Endothelial cell of umbilical vein (primary cell): Measurements from ENCODE around the gene ADIPOR2. TPM values are rescaled to one million over a fixed set of nuclear protein-coding genes. Genes with fewer than 3 reads are reported as not detected.

ENCODE experiments used
- BruUV-seq: library from RNA; stranded (reverse); fragments of 400-500 nt; replicated peaks from 2 replicates; lab custom pipeline; 2021; lab: Mats Ljungman, UMichigan
- CTCF ChIA-PET: fragments of 300-600, 350-600 bp; sonication (Branson Sonifier 250); formaldehyde crosslinking; loops from one replicate; lab custom pipeline; 2021; ENCODE audit warnings: antibody characterized with exemption, inconsistent platforms; lab: Charles Lee
- POLR2A ChIA-PET: fragments of 300-600, 350-600 bp; sonication (Branson Sonifier 250); formaldehyde crosslinking; loops from one replicate; lab custom pipeline; 2021; ENCODE audit warnings: antibody characterized with exemption, inconsistent platforms; lab: Charles Lee
- DNase-seq: peaks from one replicate; pipeline ENCODE4 v3.0.0-alpha.2; 2011; ENCODE audit warnings: low read depth, low spot score
- FAIRE-seq: peaks from 2 replicates; lab custom pipeline; 2011; peaks lifted over from hg19 to GRCh38; lab: Jason Lieb, UNC
- H2AFZ ChIP-seq: 2 replicates; pipeline ENCODE4 v1.6.0; 2012; ENCODE audit warnings: low read depth, low read length, control low read depth, inconsistent platforms
- H3K27ac ChIP-seq: 2 replicates; pipeline ENCODE4 v1.5.1; 2011; ENCODE audit warnings: low read depth, mild to moderate bottlenecking, control low read depth, low read length, moderate library complexity; ENCODE audit not compliant: insufficient read depth
- H3K27me3 ChIP-seq, 2 experiments: 2 replicates each; pipeline versions ENCODE4 v1.6.0 to v1.6.1; 2011; ENCODE audit warnings: low read length in 2 of 2, mixed read lengths in 1 of 2; ENCODE audit not compliant: control insufficient read depth in 2 of 2, insufficient read depth in 2 of 2
- H3K36me3 ChIP-seq, 2 experiments: 2 replicates in 1 of 2; 3 replicates in 1 of 2; pipeline ENCODE4 v1.5.1; 2011; ENCODE audit warnings: low read length in 2 of 2, mild to moderate bottlenecking in 1 of 2, moderate library complexity in 1 of 2; ENCODE audit not compliant: control insufficient read depth in 2 of 2, insufficient read depth in 2 of 2; ENCODE audit errors: extremely low read depth in 1 of 2
- H3K4me1 ChIP-seq: 3 replicates; pipeline ENCODE4 v1.5.1; 2011; ENCODE audit warnings: mild to moderate bottlenecking, low read length; ENCODE audit not compliant: control insufficient read depth, insufficient read depth; ENCODE audit errors: extremely low read depth
- H3K4me2 ChIP-seq: 2 replicates; pipeline ENCODE4 v1.6.1; 2011; ENCODE audit warnings: low read length, control low read depth, mixed read lengths; ENCODE audit not compliant: insufficient read depth
- H3K4me3 ChIP-seq, 3 experiments: fragments of 200-600 bp in 1 of 3; sonication (generic), shearing (Covaris generic) in 1 of 3; replicated peaks in 1 of 3; 2 replicates each; pipeline ENCODE4 v1.5.1; 2011 to 2016; ENCODE audit warnings: control low read depth in 3 of 3, low read length in 3 of 3, mild to moderate bottlenecking in 2 of 3, inconsistent platforms in 1 of 3, low read depth in 1 of 3, moderate library complexity in 1 of 3; ENCODE audit not compliant: insufficient read depth in 1 of 3
- H3K79me2 ChIP-seq: 2 replicates; pipeline ENCODE4 v1.6.0; 2012; ENCODE audit warnings: low read length, inconsistent platforms; ENCODE audit not compliant: control insufficient read depth, insufficient read depth
- H3K9ac ChIP-seq: replicated peaks from 2 replicates; pipeline ENCODE3; 2011; ENCODE audit warnings: low read length, control low read depth; ENCODE audit not compliant: insufficient read depth; ENCODE audit errors: extremely low read depth
- H3K9me1 ChIP-seq: replicated peaks from 3 replicates; pipeline ENCODE4 v1.6.0; 2011; ENCODE audit warnings: mild to moderate bottlenecking, low read length; ENCODE audit not compliant: control insufficient read depth, insufficient read depth; ENCODE audit errors: extremely low read depth
- H3K9me3 ChIP-seq: replicated peaks from 2 replicates; pipeline ENCODE4 v1.5.1; 2012; ENCODE audit warnings: low read length, inconsistent platforms; ENCODE audit not compliant: control insufficient read depth, insufficient read depth
- H4K20me1 ChIP-seq: replicated peaks from 2 replicates; pipeline ENCODE3; 2011; ENCODE audit warnings: mild to moderate bottlenecking, low read length; ENCODE audit not compliant: control insufficient read depth, insufficient read depth; ENCODE audit errors: extremely low read depth
- CTCF ChIP-seq, 2 donors: IDR thresholded peaks; 1 replicate in 1 of 2; 2 replicates in 1 of 2; pipeline ENCODE4 v1.5.1; 2011; ENCODE audit warnings: low read length in 2 of 2, mild to moderate bottlenecking in 2 of 2, moderate library complexity in 2 of 2, control low read depth in 1 of 2, inconsistent platforms in 1 of 2, low read depth in 1 of 2; ENCODE audit not compliant: insufficient read depth in 1 of 2; ENCODE audit errors: extremely low read depth in 1 of 2
- EZH2 ChIP-seq: IDR thresholded peaks from 2 replicates; pipeline ENCODE4 v1.6.1; 2012; ENCODE audit warnings: borderline replicate concordance, low read depth, mild to moderate bottlenecking, moderate library complexity, low read length, inconsistent platforms; ENCODE audit not compliant: severe bottlenecking
- FOS ChIP-seq: IDR thresholded peaks from 2 replicates; pipeline ENCODE4 v1.6.1; 2011; ENCODE audit warnings: mild to moderate bottlenecking, low read length, moderate library complexity, borderline replicate concordance; ENCODE audit not compliant: insufficient read depth
- GATA2 ChIP-seq: IDR thresholded peaks from 2 replicates; pipeline ENCODE4 v1.7.0; 2011; ENCODE audit warnings: low read depth, mild to moderate bottlenecking, moderate library complexity, mixed read lengths, low read length; ENCODE audit not compliant: insufficient read length, insufficient read depth
- JUN ChIP-seq: IDR thresholded peaks from 2 replicates; pipeline ENCODE4 v1.6.1; 2011; ENCODE audit warnings: borderline replicate concordance, low read depth; ENCODE audit not compliant: insufficient read length, insufficient read depth
- MAX ChIP-seq: IDR thresholded peaks from 2 replicates; pipeline ENCODE4 v1.6.1; 2011; ENCODE audit not compliant: insufficient read depth, insufficient read length
- MYC ChIP-seq: IDR thresholded peaks from one replicate; pipeline ENCODE4 v1.6.1; 2011; ENCODE audit warnings: mild to moderate bottlenecking, low read depth, low read length
- POLR2A ChIP-seq: IDR thresholded peaks from 2 replicates; pipeline ENCODE4 v1.6.1; 2012; ENCODE audit warnings: low read depth, mild to moderate bottlenecking, control low read depth, low read length
- POLR2AphosphoS5 ChIP-seq: IDR thresholded peaks from 2 replicates; pipeline ENCODE4 v1.6.1; 2012; ENCODE audit warnings: low read depth, mild to moderate bottlenecking, control low read depth, low read length, moderate library complexity; ENCODE audit not compliant: insufficient read depth
- dilution Hi-C: fragments of 300-500 bp; cut with MboI; formaldehyde crosslinking; loops from one replicate; pipeline ENCODE4 v1.15.0; 2019; ENCODE audit warnings: low sequenced_read_pairs; ENCODE audit not compliant: extremely low pct_ligation_motif_present
- intact Hi-C: fragments of 100-400 bp; cut with micrococcal nuclease; formaldehyde crosslinking; loops from one replicate; pipeline ENCODE4 v1.10.0; 2022
- polyA plus RNA-seq, 4 experiments: library from polyadenylated mRNA; depleted of rRNA in 3 of 4; stranded (reverse) in 3 of 4; unstranded in 1 of 4; fragments of >200 nt; gene quantifications; 2 replicates each; pipeline versions ENCODE4 v1.2.1 to v1.2.3, GENCODE V29; 2011 to 2012; ENCODE audit warnings: missing spikeins in 1 of 4
- total RNA-seq: library from RNA; stranded (reverse); gene quantifications from 2 replicates; pipeline ENCODE4 v1.2.3, GENCODE V29; 2021

The ADIPOR2 gene
- total and polyA plus RNA-seq, 2 donors (not counting 3 experiments of a cell fraction or from before 2014, with no cell fraction given), result 22.5 to 57.3 TPM

GRCh38 chr12:1776170-1776921 is 85.5 kb downstream of the ADIPOR2 start:
- peaks cover 7% of the 10 kb centered on the region for H3K79me2 ChIP-seq
- no TSS peak for BruUV-seq
- H3K9me3 ChIP-seq, result no peaks in the 10 kb centered on the region
- no peak overlapping the region for H3K4me3 ChIP-seq
- no peak for DNase-seq
- H3K36me3 ChIP-seq, result peaks cover 0 to 9% of the 10 kb centered on the region in 2 experiments
- dilution Hi-C loops, result no loop called here
- POLR2A ChIA-PET, result no interaction called here
- H3K4me1 ChIP-seq, result peaks cover 9% of the 10 kb centered on the region
- intact Hi-C loops, result no loop called here
- no peak overlapping the region for H2AFZ ChIP-seq
- no peak overlapping the region for H3K27ac ChIP-seq
- no peaks in the 10 kb centered on the region for H3K27me3 ChIP-seq
- no peak for TF ChIP-seq MAX
- no peak for TF ChIP-seq POLR2A
- no peak for TF ChIP-seq FOS
- no peak for TF ChIP-seq MYC
- no peak for TF ChIP-seq POLR2AphosphoS5
- TF ChIP-seq EZH2, result no peak
- no peak for TF ChIP-seq CTCF (IDR thresholded peaks at IDR 0.05; ENCODE audit: extremely low read depth in 1 of 2, insufficient read depth in 1 of 2, low read depth in 1 of 2, low read length in 2 of 2)
- TF ChIP-seq GATA2, result no peak
- no peak for TF ChIP-seq JUN
- CTCF ChIA-PET, result interaction anchor here (1.1 to 3.0 kb wide), 3 partner anchors 10 to 123 kb away, joined by 3 to 13 read pairs (median 8); no protein-coding TSS in a partner anchor
- no peak for FAIRE-seq
- H3K9me1 ChIP-seq, result no peaks in the 10 kb centered on the region
- no peaks in the 10 kb centered on the region for H4K20me1 ChIP-seq
- no peak overlapping the region for H3K4me2 ChIP-seq
- H3K9ac ChIP-seq, result no peak overlapping the region
